ENCODE measurements around the gene ARHGAP35.

ARHGAP35 gene

DNA sequence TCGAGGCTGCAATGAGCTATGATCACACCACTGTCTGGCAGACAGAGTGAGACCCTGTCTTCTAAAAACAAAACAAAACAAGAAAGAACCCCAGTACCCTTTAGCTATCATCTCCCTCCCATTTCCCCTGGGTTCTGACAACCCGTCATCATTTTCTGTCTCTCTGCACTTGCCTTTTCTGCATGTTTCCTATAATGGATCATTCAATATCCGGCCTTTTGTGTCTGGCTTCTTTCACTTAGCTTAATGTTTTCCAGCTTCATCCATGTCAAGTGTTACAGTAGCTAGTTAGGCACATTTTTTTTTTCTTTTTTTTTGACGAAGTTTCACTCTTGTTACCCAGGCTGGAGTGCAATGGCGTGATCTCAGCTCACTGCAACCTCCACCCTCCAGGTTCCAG lies 26.7 kb upstream of the ARHGAP35 start:
- DNase-seq (ENCODE audit: low read depth): no peak
- no peak overlapping the region for H3K4me3 ChIP-seq (ENCODE audit: low read length)
- TF ChIP-seq, protein P1, sequence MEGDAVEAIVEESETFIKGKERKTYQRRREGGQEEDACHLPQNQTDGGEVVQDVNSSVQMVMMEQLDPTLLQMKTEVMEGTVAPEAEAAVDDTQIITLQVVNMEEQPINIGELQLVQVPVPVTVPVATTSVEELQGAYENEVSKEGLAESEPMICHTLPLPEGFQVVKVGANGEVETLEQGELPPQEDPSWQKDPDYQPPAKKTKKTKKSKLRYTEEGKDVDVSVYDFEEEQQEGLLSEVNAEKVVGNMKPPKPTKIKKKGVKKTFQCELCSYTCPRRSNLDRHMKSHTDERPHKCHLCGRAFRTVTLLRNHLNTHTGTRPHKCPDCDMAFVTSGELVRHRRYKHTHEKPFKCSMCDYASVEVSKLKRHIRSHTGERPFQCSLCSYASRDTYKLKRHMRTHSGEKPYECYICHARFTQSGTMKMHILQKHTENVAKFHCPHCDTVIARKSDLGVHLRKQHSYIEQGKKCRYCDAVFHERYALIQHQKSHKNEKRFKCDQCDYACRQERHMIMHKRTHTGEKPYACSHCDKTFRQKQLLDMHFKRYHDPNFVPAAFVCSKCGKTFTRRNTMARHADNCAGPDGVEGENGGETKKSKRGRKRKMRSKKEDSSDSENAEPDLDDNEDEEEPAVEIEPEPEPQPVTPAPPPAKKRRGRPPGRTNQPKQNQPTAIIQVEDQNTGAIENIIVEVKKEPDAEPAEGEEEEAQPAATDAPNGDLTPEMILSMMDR (IDR thresholded peaks at IDR 0.05; ENCODE audit: insufficient read depth, low read depth, low read length, missing control alignments): no peak

DNA sequence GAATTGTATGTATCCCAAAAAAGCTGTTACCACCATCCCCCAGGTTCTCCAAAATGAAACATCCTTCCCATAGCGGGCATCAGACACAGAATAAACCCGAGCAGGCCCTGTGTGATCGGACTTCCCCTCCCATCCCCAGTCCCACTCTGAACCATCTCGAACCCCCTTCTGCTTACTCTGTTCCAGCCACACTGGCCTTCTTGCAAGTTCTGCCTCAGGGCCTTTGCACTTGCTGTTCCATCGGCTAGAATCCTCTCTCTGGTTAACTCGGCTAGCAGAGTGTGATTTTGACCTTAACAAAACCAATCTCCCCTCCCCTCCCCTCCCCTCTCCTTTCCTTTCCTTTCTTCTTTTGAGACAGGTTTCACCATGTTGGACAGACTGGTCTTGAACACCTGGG lies 25.8 kb upstream of the ARHGAP35 start:
- TF ChIP-seq, protein P1 (IDR thresholded peaks at IDR 0.05; ENCODE audit: insufficient read depth, low read depth, low read length, missing control alignments): no peak
- DNase-seq (ENCODE audit: low read depth): no peak

DNA sequence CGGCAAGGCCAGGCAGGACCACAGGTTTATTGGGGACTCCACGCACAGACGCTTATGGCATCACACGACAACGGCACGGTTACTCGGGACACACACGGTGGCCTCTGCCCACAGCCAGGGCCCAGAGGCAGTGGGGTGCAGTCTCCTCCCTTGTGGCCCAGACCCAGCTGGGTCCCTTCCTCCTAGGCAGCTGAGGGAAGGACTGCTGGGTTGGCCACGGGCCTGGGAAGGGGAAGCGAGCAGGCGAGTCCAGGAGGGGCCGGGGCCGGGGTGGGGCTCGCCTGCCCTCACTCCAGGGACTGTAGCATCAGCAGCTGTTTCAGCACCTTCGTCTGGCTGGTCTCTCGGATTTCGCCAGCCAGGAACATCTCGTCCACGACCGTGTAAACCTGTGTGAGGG lies 22.6 kb upstream of the ARHGAP35 start:
- no peak overlapping the region for H3K4me3 ChIP-seq (ENCODE audit: low read length)
- TF ChIP-seq, protein P1 (IDR thresholded peaks at IDR 0.05; ENCODE audit: insufficient read depth, low read depth, low read length, missing control alignments): no peak
- no peak for DNase-seq (ENCODE audit: low read depth)

More for the DNA sequence above, 25.8 kb upstream of the ARHGAP35 start:
- no peak overlapping the region for H3K4me3 ChIP-seq (ENCODE audit: low read length)

DNA sequence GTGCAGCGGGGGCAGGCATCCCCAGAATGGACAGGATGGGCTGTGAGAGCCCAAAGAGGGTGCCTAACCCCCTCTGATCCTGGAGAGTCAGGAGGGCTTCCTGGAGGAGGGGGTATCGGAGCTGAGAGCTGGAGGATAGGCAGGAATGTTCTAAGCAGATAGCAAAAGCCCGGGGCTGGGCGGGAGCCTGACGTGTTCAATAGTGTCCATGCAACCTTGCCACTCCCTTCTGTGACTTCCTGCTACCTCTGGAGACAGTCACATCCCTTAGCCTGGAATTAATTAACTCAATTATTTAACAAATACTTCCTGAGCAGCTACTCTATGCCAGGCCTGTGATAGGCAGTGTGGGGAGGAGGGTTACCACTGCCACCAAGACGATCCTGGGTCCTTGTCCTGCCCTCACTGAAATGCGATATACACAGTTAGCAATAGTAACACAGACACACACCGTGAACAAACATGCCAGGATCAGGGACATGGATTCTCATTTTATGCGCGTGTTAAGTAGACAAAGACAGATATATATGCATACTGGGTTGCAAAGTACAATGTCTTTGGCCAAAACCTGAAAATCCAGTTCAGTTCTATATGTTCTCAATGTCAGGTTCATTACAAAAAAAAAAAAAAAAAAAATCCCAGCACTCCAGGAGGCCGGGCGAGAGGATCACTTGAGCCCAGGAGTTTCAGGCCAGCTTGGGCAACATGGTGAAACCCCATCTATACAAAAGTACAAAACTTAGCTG lies 20.9 kb upstream of the ARHGAP35 start:
- no peak overlapping the region for H3K4me3 ChIP-seq (ENCODE audit: low read length)
- DNase-seq (ENCODE audit: low read depth): peak; percentile 74

DNA sequence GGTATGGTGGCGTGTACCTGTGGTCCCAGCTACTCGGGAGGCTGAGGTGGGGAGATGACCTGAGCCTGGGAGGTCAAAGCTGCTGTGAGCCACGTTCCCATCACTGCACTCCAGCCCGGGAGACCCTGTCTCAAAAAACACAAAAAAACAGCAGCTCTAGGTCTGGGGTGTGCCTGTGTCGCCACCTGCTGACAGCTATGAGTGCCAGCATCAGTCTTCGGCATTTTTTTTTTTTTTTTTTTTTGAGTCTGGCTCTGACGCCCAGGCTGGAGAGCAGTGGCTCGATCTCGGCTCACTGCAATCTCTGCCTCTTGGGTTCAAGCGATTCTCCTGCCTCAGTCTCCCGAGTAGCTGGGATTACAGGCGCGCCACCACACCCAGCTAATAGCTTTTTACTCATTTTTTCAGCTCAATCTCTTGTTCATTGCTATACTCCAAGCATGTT lies 20.3 kb upstream of the ARHGAP35 start:
- TF ChIP-seq, protein P1 (IDR thresholded peaks at IDR 0.05; ENCODE audit: insufficient read depth, low read depth, low read length, missing control alignments): peak; percentile 85
- peak; percentile 70 for DNase-seq (ENCODE audit: low read depth)
- H3K4me3 ChIP-seq (ENCODE audit: low read length): no peak overlapping the region

More for the DNA sequence above, 20.9 kb upstream of the ARHGAP35 start:
- TF ChIP-seq, protein P1 (IDR thresholded peaks at IDR 0.05; ENCODE audit: insufficient read depth, low read depth, low read length, missing control alignments): no peak

DNA sequence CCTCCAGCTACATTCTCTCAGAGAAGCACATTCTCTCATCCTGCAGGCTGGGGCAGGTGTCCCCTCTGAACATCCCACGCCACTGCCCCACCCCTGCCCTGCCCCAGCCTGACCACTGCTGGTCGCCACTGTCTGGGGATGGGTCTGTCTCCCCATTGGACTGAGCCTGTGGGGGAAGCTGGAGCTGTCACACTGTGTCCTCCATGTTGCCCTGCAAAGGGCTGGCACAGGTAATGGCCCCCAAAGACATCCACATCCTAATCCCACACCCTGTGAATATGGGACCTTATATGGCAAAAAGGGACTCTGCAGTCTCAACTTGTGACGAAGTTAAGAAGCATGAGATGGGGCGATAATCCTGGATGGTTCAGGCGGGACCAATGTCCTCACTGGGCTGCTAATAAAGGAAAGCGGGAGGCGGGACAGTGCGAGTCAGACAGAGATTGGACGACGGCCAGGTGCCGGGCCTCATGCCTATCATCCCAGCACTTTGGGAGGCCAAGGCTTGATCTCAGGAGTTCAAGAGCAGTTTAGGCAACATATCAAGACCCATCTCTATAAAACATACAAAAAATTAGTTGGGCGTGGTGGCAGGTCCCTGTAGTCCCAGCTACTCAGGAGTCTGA lies 19.2 kb upstream of the ARHGAP35 start:
- DNase-seq (ENCODE audit: low read depth): peak; percentile 57
- TF ChIP-seq, protein P1 (IDR thresholded peaks at IDR 0.05; ENCODE audit: insufficient read depth, low read depth, low read length, missing control alignments): no peak
- H3K4me3 ChIP-seq (ENCODE audit: low read length): no peak overlapping the region

All from epithelial cell of esophagus (primary cell).